BJ (cell line): ENCODE data around the gene WWC1. TPM values are rescaled to one million over a fixed set of nuclear protein-coding genes. Genes with fewer than 3 reads are reported as not detected.

ENCODE experiments used
- CTCF ChIA-PET: fragments of 350-600 bp; formaldehyde crosslinking; extraction: SDS; loops from one replicate; lab custom pipeline; 2021; ENCODE audit warnings: antibody characterized with exemption, inconsistent platforms; lab: Yijun Ruan, JAX
- POLR2A ChIA-PET: fragments of 300-600 bp; sonication (Branson Sonifier 250); formaldehyde crosslinking; extraction: SDS; loops from one replicate; lab custom pipeline; 2021; ENCODE audit warnings: antibody characterized with exemption; lab: Charles Lee
- DNase-seq: peaks from one replicate; pipeline ENCODE4 v3.0.0-alpha.2; 2011; ENCODE audit warnings: low read depth
- H3K27me3 ChIP-seq: 2 replicates; pipeline ENCODE4 v1.6.0; 2011; ENCODE audit warnings: low read length; ENCODE audit not compliant: control insufficient read depth, insufficient read depth
- H3K36me3 ChIP-seq: 2 replicates; pipeline ENCODE4 v1.5.1; 2011; ENCODE audit warnings: low read length; ENCODE audit not compliant: control insufficient read depth, insufficient read depth
- H3K4me3 ChIP-seq: 2 replicates; pipeline ENCODE4 v1.5.1; 2011; ENCODE audit warnings: low read depth, mild to moderate bottlenecking, control low read depth, low read length
- CTCF ChIP-seq: IDR thresholded peaks from 2 replicates; pipeline ENCODE4 v1.5.1; 2011; ENCODE audit warnings: low read depth, mild to moderate bottlenecking, control low read depth, inconsistent platforms, low read length, moderate library complexity; ENCODE audit not compliant: insufficient read depth
- polyA plus RNA-seq: library from polyadenylated mRNA; depleted of rRNA; stranded (reverse); fragments of >200 nt; gene quantifications from 2 replicates; pipeline ENCODE4 v1.2.3, GENCODE V29; 2011

The WWC1 gene
- polyA plus RNA-seq, 1 experiment: 1.4 TPM

GRCh38 chr5:168407211-168407610, 115.8 kb downstream of the WWC1 start:
- no peak overlapping the region for H3K4me3 ChIP-seq
- CTCF ChIA-PET: interaction anchor here (0.7 to 1.1 kb wide), 2 partner anchors 29 to 298 kb away, joined by 3 read pairs; no protein-coding TSS in a partner anchor
- no peak for DNase-seq
- H3K27me3 ChIP-seq: peaks cover 13% of the 10 kb centered on the region
- no peaks in the 10 kb centered on the region for H3K36me3 ChIP-seq
- no peak for TF ChIP-seq CTCF
- POLR2A ChIA-PET: interaction anchor here (0.6 kb wide), 1 partner anchor 941 kb away, joined by 3 read pairs; no protein-coding TSS in a partner anchor

DNA sequence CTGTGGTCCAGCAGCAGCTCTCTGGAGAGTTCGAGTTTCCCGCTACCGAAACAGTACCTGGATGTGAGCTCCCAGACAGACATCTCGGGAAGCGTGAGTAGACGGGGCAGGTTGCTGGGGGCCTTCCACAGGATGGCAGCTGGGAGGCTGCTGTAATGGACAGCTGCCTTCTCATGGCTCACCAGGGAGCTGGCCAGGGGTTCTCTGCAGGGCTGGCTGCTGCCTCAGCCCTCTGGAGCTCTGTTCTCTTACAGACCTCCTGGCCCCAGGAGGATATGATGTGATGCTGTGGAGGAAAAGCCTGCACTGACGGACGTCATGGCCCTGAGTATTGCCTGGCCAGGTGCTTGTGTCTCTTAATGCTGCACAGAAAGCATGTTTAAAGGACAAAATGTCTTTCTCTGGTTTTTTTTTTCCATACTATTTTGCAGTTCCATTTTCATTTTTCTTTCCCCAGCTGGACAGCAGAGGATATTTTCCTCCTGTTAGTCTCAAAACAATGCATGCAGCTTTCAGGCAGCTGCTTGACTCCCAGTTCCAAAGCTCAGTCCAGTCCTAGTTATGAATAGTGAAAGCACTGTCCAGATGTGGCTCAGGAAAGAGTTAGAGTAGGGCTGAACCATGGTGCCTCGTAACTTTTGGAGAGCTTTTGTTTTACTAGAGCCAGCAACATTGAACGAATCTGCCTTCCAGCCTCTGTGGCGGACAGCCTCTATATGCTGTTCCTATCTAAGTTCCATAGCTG, 117.3 kb downstream of the WWC1 start:
- POLR2A ChIA-PET: no interaction called here
- peaks cover 9% of the 10 kb centered on the region; the same call in 1 of the 2 replicates for H3K27me3 ChIP-seq
- no peak overlapping the region for H3K4me3 ChIP-seq
- no peak for TF ChIP-seq CTCF
- CTCF ChIA-PET: interaction anchor here (1.4 kb wide), 1 partner anchor 13 kb away, joined by 3 read pairs; no protein-coding TSS in a partner anchor
- no peak for DNase-seq
- H3K36me3 ChIP-seq: no peaks in the 10 kb centered on the region

DNA sequence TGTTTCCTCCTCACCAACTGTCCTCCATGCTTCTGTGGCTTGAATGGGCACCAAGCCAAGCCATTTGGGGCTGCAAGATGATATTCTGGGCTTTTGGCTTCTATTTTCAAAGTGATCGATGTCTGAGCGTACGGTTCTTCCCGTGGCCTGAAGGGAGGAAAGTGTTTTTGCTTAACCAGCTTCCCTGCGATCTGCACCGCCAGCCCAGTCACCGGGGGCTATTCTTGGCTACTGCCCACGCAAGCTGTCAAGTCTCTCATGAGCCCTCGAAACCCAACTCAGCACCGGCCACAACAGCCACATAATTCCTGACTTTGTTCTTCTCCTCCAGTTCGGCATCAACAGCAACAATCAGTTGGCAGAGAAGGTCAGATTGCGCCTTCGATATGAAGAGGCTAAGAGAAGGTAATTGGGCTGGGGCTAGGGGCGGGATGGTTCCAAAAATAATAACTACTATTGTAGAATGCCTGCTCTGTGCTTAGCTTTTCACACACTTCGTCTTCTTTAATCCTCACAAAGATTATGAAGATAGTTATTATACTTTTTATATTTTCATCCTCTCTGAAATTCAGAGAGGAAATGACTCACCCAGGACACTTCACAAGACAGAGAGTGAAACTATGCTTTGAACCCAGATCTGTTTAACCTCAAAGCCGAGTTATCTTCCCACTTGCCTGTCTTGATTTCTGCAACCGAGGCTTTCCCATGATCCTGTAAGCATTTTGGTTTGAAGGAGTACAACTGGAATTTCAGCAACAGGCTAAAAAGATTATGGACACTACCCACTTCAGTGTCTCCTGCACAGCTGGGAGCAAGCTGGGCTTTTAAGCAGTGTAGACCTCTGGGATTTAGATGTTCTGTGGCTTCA, 118.4 kb downstream of the WWC1 start:
- POLR2A ChIA-PET: no interaction called here
- H3K36me3 ChIP-seq: no peaks in the 10 kb centered on the region
- CTCF ChIA-PET: interaction anchor here (0.7 kb wide), 1 partner anchor 52 kb away, joined by 3 read pairs; no protein-coding TSS in a partner anchor

GRCh38 chr5:168411871-168412270, 120.4 kb downstream of the WWC1 start:
- ChIA-PET POLR2A (no interaction called here), CTCF (no interaction called here)
- 0 out of 2 replicates have a peak, but pooled peaks cover 5% of the 10 kb centered on the region for H3K27me3 ChIP-seq
- no peak for DNase-seq
- H3K4me3 ChIP-seq: no peak overlapping the region
- no peak for TF ChIP-seq CTCF
- H3K36me3 ChIP-seq: no peaks in the 10 kb centered on the region

More for the DNA sequence above, 118.4 kb downstream of the WWC1 start:
- peaks cover 9% of the 10 kb centered on the region; the same call in 1 of the 2 replicates for H3K27me3 ChIP-seq
- no peak for DNase-seq
- no peak for TF ChIP-seq CTCF
- H3K4me3 ChIP-seq: no peak overlapping the region

DNA sequence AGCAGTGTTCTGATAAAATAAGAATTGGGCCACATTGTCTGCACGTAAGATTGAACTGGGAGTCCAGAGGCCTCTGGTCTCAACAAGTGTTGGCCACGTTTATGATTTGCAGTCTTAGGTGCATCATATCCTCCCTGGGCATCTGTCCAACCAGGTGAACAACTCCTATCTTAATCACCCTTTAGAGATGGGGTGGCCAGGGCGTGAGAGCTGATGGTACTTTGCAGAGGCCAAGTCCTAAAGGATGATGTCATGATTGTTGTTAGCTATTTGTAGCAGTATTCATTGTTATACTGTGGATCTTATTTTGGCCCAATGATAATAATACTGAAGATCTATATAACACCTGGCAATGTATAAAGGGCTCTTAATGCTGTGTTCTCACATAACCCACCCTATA, 121.6 kb downstream of the WWC1 start:
- POLR2A ChIA-PET: no interaction called here
- CTCF ChIA-PET: no interaction called here
- H3K4me3 ChIP-seq: no peak overlapping the region
- no peak for DNase-seq
- no peak for TF ChIP-seq CTCF
- H3K36me3 ChIP-seq: no peaks in the 10 kb centered on the region
- 0 out of 2 replicates have a peak, but pooled peaks cover 2% of the 10 kb centered on the region for H3K27me3 ChIP-seq
